Measurements from ENCODE around the gene SLC18A2. TPM values are rescaled to one million over a fixed set of nuclear protein-coding genes. Genes with fewer than 3 reads are reported as not detected.

SLC18A2 gene
- polyA plus RNA-seq, 3 donors, result 0.14 TPM; not detected in 2

DNA sequence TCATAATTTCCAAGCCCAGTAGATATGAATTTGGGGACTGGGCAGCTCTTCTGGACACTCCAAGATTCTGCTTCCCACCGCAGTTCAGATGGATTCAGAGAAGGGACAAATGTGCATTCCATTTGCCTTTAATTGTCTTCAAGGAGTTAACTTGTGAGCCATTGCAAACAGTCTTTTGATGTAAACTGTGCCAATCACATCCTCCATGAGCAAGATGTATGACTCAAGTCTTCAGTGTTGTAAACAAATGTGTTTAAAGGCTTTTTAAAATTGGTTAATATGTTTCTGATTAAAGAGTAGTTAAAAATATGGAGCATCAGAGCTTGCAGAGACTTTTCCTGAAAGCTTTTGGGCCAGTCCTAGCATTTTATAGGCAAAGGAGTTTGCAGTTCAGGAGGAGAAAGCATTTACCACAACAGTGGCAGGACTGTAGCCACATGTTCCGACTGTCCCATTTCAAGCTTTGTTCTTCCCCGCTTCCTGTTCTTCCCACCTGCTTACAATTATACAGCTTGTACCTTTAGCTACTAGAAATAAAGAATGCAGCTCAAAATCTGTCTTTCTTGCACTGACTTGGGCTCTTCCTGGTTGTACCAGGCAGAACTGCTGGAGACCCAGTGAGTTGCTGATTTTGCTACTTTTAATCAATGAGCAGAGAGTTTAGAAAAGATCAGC lies 6.2 kb downstream of the SLC18A2 start:
- no peak for DNase-seq
- H3K27me3 Mint-ChIP-seq (ENCODE audit: low read depth in 3 of 3), result peaks cover 30 to 47% (median 33%) of the 10 kb centered on the region in 3 donors
- intact Hi-C loops (cut with micrococcal nuclease), result no loop called here

DNA sequence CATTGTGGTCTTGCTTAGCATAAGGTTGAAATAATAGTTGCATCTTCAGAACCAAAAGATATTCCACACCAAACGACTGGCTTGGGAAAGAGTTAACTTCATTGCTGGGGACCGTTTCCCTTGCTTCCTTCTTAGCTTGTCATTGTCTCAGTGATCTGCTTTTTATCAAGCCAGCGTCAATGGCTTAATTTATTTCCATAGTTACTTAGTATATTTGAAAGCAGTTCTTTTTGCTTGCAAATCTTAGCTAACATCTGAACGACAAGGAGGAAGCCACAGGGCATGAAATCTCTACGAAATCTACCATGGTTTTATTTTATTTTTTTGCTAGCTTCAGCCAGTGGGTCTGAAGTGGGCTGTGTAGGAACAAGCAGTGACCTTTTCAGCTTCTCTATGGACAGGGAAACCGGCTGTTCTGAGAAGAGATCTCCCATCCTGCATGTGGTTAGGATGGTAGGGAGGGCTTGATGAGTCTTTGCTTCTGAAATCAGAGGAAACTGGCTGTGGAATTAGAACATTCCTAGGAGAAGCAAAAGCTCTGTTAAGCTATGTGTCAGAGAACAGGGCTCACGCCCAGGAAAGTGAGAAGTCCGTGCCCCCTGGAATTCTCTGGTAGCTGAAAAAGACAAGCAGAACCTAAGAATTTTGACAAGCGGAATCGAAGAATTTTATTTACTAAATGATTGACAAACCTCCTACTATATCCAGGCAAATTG lies 8.0 kb downstream of the SLC18A2 start:
- Histone ChIP-seq H3K36me3 (replicated peaks in 1 of 2; ENCODE audit: control insufficient read depth in 1 of 2, insufficient read depth in 2 of 2, low read length in 2 of 2) (no peaks in the 10 kb centered on the region), H3K79me2 (ENCODE audit: insufficient read depth, low read length) (no peaks in the 10 kb centered on the region), H4K20me1 (ENCODE audit: insufficient read depth, low read length) (no peaks in the 10 kb centered on the region), H3K9ac (ENCODE audit: insufficient read depth, low read length, poor library complexity, severe bottlenecking) (no peak overlapping the region), H2AFZ (ENCODE audit: insufficient read depth, low read depth, low read length, poor library complexity, severe bottlenecking) (no peak overlapping the region), H3K4me1 (ENCODE audit: control insufficient read depth in 1 of 2, insufficient read depth in 2 of 2, low read length in 2 of 2) (no peaks in the 10 kb centered on the region), H3K4me2 (replicated peaks; ENCODE audit: extremely low read depth, low read length, poor library complexity, severe bottlenecking) (no peak overlapping the region), H3K4me3 (replicated peaks in 1 of 3; ENCODE audit: low read depth in 2 of 3, low read length in 3 of 3) (no peak overlapping the region), H3K9me3 (replicated peaks in 1 of 2; ENCODE audit: control insufficient read depth in 1 of 2, insufficient read depth in 1 of 2, low read length in 2 of 2) (no peaks in the 10 kb centered on the region), H3K27ac (ENCODE audit: low read depth in 1 of 2, low read length in 2 of 2) (no peak overlapping the region), H3K27me3 (ENCODE audit: control insufficient read depth in 2 of 2, insufficient read depth in 2 of 2, low read length in 2 of 2) (peaks cover 4 to 13% of the 10 kb centered on the region in 2 donors)
- intact Hi-C loops (cut with micrococcal nuclease), result no loop called here
- peaks cover 12 to 33% (median 15%) of the 10 kb centered on the region in 3 donors for H3K27me3 Mint-ChIP-seq (ENCODE audit: low read depth in 3 of 3)
- H3K4me1 Mint-ChIP-seq, result peaks cover 8% of the 10 kb centered on the region
- 80% methylated on average over 1 of the region's 10 CpGs for WGBS (ENCODE audit: insufficient coverage)
- no peaks in the 10 kb centered on the region for H3K9me3 Mint-ChIP-seq
- H3K4me3 Mint-ChIP-seq, result peak overlapping the region in 1 of 2 donors; percentile 39
- TF ChIP-seq, protein P1, sequence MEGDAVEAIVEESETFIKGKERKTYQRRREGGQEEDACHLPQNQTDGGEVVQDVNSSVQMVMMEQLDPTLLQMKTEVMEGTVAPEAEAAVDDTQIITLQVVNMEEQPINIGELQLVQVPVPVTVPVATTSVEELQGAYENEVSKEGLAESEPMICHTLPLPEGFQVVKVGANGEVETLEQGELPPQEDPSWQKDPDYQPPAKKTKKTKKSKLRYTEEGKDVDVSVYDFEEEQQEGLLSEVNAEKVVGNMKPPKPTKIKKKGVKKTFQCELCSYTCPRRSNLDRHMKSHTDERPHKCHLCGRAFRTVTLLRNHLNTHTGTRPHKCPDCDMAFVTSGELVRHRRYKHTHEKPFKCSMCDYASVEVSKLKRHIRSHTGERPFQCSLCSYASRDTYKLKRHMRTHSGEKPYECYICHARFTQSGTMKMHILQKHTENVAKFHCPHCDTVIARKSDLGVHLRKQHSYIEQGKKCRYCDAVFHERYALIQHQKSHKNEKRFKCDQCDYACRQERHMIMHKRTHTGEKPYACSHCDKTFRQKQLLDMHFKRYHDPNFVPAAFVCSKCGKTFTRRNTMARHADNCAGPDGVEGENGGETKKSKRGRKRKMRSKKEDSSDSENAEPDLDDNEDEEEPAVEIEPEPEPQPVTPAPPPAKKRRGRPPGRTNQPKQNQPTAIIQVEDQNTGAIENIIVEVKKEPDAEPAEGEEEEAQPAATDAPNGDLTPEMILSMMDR (IDR thresholded peaks at IDR 0.05), result no peak
- H3K36me3 Mint-ChIP-seq, result no peaks in the 10 kb centered on the region
- H3K27ac Mint-ChIP-seq, result no peak overlapping the region
- DNase-seq, result no peak

More for the DNA sequence above, 6.2 kb downstream of the SLC18A2 start:
- Histone ChIP-seq H3K4me1 (ENCODE audit: control insufficient read depth in 1 of 2, insufficient read depth in 2 of 2, low read length in 2 of 2) (no peaks in the 10 kb centered on the region), H3K9me3 (replicated peaks in 1 of 2; ENCODE audit: control insufficient read depth in 1 of 2, insufficient read depth in 1 of 2, low read length in 2 of 2) (no peaks in the 10 kb centered on the region), H3K36me3 (replicated peaks in 1 of 2; ENCODE audit: control insufficient read depth in 1 of 2, insufficient read depth in 2 of 2, low read length in 2 of 2) (no peaks in the 10 kb centered on the region), H2AFZ (ENCODE audit: insufficient read depth, low read depth, low read length, poor library complexity, severe bottlenecking) (no peak overlapping the region), H3K27ac (ENCODE audit: low read depth in 1 of 2, low read length in 2 of 2) (no peak overlapping the region), H3K4me2 (replicated peaks; ENCODE audit: extremely low read depth, low read length, poor library complexity, severe bottlenecking) (no peak overlapping the region), H4K20me1 (ENCODE audit: insufficient read depth, low read length) (no peaks in the 10 kb centered on the region), H3K27me3 (ENCODE audit: control insufficient read depth in 2 of 2, insufficient read depth in 2 of 2, low read length in 2 of 2) (peaks cover 14 to 29% of the 10 kb centered on the region in 2 donors), H3K79me2 (ENCODE audit: insufficient read depth, low read length) (no peaks in the 10 kb centered on the region), H3K4me3 (replicated peaks in 1 of 3; ENCODE audit: low read depth in 2 of 3, low read length in 3 of 3) (no peak overlapping the region), H3K9ac (ENCODE audit: insufficient read depth, low read length, poor library complexity, severe bottlenecking) (no peak overlapping the region)
- H3K4me1 Mint-ChIP-seq, result peaks cover 8% of the 10 kb centered on the region
- no peak overlapping the region for H3K4me3 Mint-ChIP-seq
- no peak overlapping the region for H3K27ac Mint-ChIP-seq
- TF ChIP-seq, protein P1 (IDR thresholded peaks at IDR 0.05), result no peak
- peaks cover 0 to 4% (median 2%) of the 10 kb centered on the region in 7 donors for H3K9me3 Mint-ChIP-seq
- H3K36me3 Mint-ChIP-seq, result no peaks in the 10 kb centered on the region
- WGBS (ENCODE audit: insufficient coverage), result 100% methylated on average over 2 of the region's 3 CpGs
